Testis (tissue), 3 donors: ENCODE data around the gene PEX3. TPM values are rescaled to one million over a fixed set of nuclear protein-coding genes. Genes with fewer than 3 reads are reported as not detected.
"Not testable (repeated sequence)": the region's sequence is repeated elsewhere in the genome, so short reads cannot be mapped to it uniquely, and the experiment has no call there.

Source experiments
- DNase-seq: peaks from one replicate; pipeline ENCODE4 v3.0.0-alpha.2; 2019
- H3K27ac ChIP-seq, 2 donors: fragments of 200-600 bp; sonication (generic); one replicate each; pipeline ENCODE4 v1.5.1; 2019
- H3K27me3 ChIP-seq: fragments of 200-600 bp; sonication (generic); one replicate; pipeline ENCODE4 v1.5.1; 2019
- H3K36me3 ChIP-seq: fragments of 200-600 bp; sonication (generic); one replicate; pipeline ENCODE4 v1.5.1; 2017; ENCODE audit warnings: low read depth; ENCODE audit errors: missing control alignments
- H3K4me1 ChIP-seq: fragments of 200-600 bp; sonication (generic); one replicate; pipeline ENCODE4 v1.5.1; 2019
- H3K4me3 ChIP-seq, 2 donors: fragments of 200-600 bp; sonication (generic); one replicate each; pipeline ENCODE4 v1.5.1; 2017 to 2019
- H3K9me3 ChIP-seq: fragments of 200-600 bp; sonication (generic); one replicate; pipeline ENCODE4 v1.5.1; 2017
- POLR2A ChIP-seq: fragments of 450-650 bp; IDR thresholded peaks from one replicate; pipeline ENCODE4 v1.6.1; 2017; ENCODE audit warnings: antibody characterized with exemption, mild to moderate bottlenecking, moderate library complexity
- WGBS, 2 donors: methylation state at CpG; one replicate each; pipeline ENCODE4 v1.1.5; 2018; 5-methylcytosine and 5-hydroxymethylcytosine counted together
- intact Hi-C: fragments of 100-400 bp; cut with DNase I; formaldehyde crosslinking; loops from one replicate; pipeline ENCODE4 v1.15.1; 2023; ENCODE audit warnings: low total_unique reads
- polyA plus RNA-seq: library from polyadenylated mRNA; stranded (reverse); fragments of 350-450 nt; fragmentation: Illumina TruSeq; extraction: RNeasy Lipid Tissue Mini Kit (QIAGEN cat#74804); gene quantifications from one replicate; pipeline ENCODE4 v1.2.3, GENCODE V29; 2014; ENCODE audit warnings: low read depth, low replicate concordance; ENCODE audit not compliant: insufficient read depth
- total RNA-seq, 2 donors: library from RNA; depleted of rRNA; stranded (reverse); fragments of >200 nt; gene quantifications; one replicate each; pipeline ENCODE4 v1.2.3, GENCODE V29; 2016
- TF ChIP-seq, protein P1 (sequence below), 3 experiments: fragments of 450-650 bp in 2 of 3; fragments of 200-600 bp in 1 of 3; sonication (generic) in 1 of 3; IDR thresholded peaks; one replicate each; pipeline ENCODE4 v1.5.1; 2016 to 2019; ENCODE audit warnings: antibody characterized with exemption in 3 of 3, mild to moderate bottlenecking in 2 of 3, moderate library complexity in 1 of 3

PEX3 gene
- total and polyA plus RNA-seq, 3 donors from 2014 or later = 16.6 to 33.1 (median 22.8) TPM

DNA sequence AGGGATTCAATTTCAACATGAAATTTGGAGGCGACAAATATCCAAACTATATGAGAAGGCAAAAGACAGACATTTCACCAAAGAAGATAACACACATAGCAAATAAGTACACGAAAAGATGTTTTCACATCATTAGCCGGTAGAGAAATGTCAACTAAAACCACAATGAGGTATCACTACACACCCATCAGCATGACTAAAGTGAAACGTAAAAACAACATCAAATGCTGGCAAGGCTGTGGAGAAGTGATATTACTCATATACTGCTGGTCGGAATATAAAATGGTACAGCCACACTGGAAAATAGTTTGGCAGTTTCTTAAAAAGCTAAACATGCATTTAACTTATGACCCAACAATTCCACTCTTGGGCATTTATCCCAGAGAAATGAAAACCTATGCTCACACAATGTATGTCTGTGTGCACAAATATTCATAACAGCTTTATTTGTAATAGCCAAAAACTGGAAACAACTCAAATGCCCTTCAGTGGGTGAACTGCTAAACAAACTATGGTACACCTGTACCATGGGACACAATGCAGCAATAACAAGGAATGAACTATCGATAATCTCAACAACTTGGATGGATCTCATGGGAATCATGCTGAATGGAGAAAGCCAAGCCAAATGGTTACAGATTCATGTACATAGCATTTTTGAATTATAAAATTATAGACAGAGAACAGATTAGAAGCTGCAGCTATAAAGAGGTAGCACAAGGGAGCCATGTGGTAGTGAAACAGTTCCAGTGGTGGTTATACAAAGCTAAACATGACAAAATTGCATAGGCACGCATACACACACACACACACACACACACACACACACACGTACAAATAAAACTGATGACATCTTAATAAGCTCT lies 8.7 kb upstream of the PEX3 start:
- WGBS, 2 donors = 94% methylated on average over 8 of the region's 8 CpGs
- H3K4me1 ChIP-seq = no peaks in the 10 kb centered on the region
- intact Hi-C loops = no loop called here
- no peaks in the 10 kb centered on the region for H3K36me3 ChIP-seq
- H3K27ac ChIP-seq = no peak overlapping the region
- TF ChIP-seq, protein P1, sequence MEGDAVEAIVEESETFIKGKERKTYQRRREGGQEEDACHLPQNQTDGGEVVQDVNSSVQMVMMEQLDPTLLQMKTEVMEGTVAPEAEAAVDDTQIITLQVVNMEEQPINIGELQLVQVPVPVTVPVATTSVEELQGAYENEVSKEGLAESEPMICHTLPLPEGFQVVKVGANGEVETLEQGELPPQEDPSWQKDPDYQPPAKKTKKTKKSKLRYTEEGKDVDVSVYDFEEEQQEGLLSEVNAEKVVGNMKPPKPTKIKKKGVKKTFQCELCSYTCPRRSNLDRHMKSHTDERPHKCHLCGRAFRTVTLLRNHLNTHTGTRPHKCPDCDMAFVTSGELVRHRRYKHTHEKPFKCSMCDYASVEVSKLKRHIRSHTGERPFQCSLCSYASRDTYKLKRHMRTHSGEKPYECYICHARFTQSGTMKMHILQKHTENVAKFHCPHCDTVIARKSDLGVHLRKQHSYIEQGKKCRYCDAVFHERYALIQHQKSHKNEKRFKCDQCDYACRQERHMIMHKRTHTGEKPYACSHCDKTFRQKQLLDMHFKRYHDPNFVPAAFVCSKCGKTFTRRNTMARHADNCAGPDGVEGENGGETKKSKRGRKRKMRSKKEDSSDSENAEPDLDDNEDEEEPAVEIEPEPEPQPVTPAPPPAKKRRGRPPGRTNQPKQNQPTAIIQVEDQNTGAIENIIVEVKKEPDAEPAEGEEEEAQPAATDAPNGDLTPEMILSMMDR (IDR thresholded peaks at IDR 0.05) = no peak
- no peak for TF ChIP-seq POLR2A
- no peak for DNase-seq
- no peak overlapping the region for H3K4me3 ChIP-seq
- H3K27me3 ChIP-seq = no peaks in the 10 kb centered on the region
- H3K9me3 ChIP-seq = no peaks in the 10 kb centered on the region

GRCh38 chr6:143443096-143443495 lies 7.5 kb upstream of the PEX3 start:
- Histone ChIP-seq H3K27ac (no peak overlapping the region), H3K4me1 (no peaks in the 10 kb centered on the region), H3K9me3 (no peaks in the 10 kb centered on the region), H3K27me3 (no peaks in the 10 kb centered on the region), H3K4me3 (no peak overlapping the region), H3K36me3 (no peaks in the 10 kb centered on the region)
- intact Hi-C loops = no loop called here
- no peak for DNase-seq
- 97 to 98% methylated on average over 2 of the region's 2 CpGs for WGBS, 2 donors
- no peak for TF ChIP-seq POLR2A
- TF ChIP-seq, protein P1 (IDR thresholded peaks at IDR 0.05) = no peak

GRCh38 chr6:143447865-143448264 lies 2.7 kb upstream of the PEX3 start:
- H3K4me1 ChIP-seq = peaks cover 14% of the 10 kb centered on the region
- H3K9me3 ChIP-seq, intact Hi-C loops, H3K27ac ChIP-seq, DNase-seq, H3K4me3 ChIP-seq, H3K36me3 ChIP-seq, H3K27me3 ChIP-seq: not testable (repeated sequence)
- WGBS, 2 donors = 90 to 100% methylated on average over 2 of the region's 2 CpGs

DNA sequence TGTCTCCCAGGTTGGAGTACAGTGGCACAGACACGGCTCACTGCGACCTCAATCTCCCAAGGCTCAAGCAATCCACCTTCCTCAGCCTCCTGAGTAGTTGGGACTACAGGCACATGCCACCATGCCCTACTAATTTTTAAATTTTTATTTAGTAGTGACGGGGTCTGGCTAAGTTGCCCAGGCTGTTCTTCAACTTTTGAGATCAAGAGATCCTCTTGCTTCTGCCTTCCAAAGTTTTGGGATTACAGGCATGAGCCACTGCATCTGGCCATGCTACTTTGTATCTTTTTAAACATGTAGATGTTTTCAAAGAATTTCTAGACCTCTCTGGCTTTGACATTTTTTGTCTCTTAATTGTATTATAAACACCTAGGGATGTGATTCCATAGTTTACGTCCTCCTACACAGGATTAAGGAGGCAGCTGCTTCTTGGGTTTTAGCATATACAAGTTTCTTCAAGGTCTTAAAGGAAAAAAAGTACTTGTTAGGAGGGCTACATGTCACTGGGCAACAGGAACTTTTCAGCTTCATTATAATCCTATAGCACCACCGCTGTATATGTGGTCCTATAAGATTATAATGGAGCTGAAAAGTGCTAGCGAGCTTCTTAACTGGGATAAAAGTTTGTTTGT lies 1.4 kb upstream of the PEX3 start:
- H3K27ac ChIP-seq = no peak overlapping the region

More for the DNA sequence above, 1.4 kb upstream of the PEX3 start:
- Histone ChIP-seq H3K36me3 (no peaks in the 10 kb centered on the region), H3K4me3 (peak overlapping the region; percentile 60 to 71), H3K27me3 (no peaks in the 10 kb centered on the region), H3K9me3 (no peaks in the 10 kb centered on the region), H3K4me1 (peaks cover 14% of the 10 kb centered on the region)
- intact Hi-C loops = no loop called here
- TF ChIP-seq, protein P1 (IDR thresholded peaks at IDR 0.05) = no peak
- DNase-seq = no peak
- 45 to 57% methylated on average over 6 of the region's 6 CpGs for WGBS, 2 donors
